C4-2B (cell line): Measurements from ENCODE around the gene SNPH.
A peak's percentile ranks its signal among the peaks of the same experiment; 100 is the strongest.

Experiments
- H3K27ac ChIP-seq: fragments of 450-650 bp; 2 replicates; pipeline ENCODE4 v1.5.1; 2017
- ZFX ChIP-seq: fragments of 450-650 bp; IDR thresholded peaks from 2 replicates; pipeline ENCODE4 v1.6.1; 2017
- TF ChIP-seq, protein P1 (sequence below): fragments of 450-650 bp; conservative IDR thresholded peaks from 2 replicates; pipeline ENCODE4 v1.5.1; 2017; ENCODE audit warnings: mild to moderate bottlenecking

The SNPH gene

DNA sequence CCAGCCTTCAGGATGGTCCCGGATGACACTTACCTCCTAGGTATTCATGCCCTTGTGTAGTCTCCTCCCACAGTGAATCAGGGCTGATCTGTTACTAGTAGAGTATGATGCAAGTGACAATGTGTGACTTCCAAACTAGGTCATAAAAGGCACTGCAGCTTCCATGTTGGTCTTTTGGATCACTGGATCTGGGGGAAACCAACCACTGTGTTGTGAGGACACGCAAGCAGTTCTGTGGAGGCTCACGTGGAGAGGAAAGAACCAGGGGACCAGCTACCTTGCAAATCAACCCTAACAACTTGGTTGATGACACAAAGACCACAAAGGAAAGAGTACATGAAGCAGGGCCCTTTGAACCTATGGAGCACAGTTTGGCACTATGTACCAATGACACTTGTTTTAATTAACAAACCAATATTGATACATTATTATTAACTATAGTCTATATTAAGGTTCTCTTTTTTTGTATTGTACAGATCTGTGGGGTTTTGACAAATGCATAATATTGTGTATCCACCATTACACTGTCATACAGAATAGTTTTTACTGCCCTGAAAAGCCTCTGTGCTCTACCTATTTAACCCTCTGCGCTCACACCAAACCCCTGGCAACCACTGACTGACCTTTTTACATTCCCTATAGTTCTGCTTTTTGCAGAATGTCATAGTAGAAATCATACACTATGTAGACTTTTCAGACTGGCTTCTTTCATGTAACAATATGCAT lies 79.1 kb downstream of the SNPH start:
- TF ChIP-seq, protein P1, sequence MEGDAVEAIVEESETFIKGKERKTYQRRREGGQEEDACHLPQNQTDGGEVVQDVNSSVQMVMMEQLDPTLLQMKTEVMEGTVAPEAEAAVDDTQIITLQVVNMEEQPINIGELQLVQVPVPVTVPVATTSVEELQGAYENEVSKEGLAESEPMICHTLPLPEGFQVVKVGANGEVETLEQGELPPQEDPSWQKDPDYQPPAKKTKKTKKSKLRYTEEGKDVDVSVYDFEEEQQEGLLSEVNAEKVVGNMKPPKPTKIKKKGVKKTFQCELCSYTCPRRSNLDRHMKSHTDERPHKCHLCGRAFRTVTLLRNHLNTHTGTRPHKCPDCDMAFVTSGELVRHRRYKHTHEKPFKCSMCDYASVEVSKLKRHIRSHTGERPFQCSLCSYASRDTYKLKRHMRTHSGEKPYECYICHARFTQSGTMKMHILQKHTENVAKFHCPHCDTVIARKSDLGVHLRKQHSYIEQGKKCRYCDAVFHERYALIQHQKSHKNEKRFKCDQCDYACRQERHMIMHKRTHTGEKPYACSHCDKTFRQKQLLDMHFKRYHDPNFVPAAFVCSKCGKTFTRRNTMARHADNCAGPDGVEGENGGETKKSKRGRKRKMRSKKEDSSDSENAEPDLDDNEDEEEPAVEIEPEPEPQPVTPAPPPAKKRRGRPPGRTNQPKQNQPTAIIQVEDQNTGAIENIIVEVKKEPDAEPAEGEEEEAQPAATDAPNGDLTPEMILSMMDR = no peak
- no peak for TF ChIP-seq ZFX
- H3K27ac ChIP-seq = 0 out of 2 replicates have a peak overlapping the region, but pooled peaks have one; percentile 23

DNA sequence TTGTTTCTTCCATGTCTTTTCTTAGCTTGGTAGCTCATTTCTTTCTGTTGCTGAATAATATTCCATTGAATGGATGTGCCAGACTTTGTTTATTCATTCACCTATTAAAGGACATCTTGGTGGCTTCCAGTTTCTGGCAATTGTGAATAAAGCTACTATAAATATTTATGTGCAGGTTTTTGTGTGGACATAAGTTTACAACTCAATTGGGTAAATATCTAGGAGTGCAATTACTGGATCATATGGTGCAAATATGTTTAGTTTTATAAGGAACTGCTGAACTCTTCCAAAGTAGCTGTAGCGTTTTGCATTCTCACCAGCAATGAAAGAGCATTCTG lies 79.6 kb downstream of the SNPH start:
- H3K27ac ChIP-seq = no peak overlapping the region
- TF ChIP-seq ZFX = no peak
- TF ChIP-seq, protein P1 = no peak

DNA sequence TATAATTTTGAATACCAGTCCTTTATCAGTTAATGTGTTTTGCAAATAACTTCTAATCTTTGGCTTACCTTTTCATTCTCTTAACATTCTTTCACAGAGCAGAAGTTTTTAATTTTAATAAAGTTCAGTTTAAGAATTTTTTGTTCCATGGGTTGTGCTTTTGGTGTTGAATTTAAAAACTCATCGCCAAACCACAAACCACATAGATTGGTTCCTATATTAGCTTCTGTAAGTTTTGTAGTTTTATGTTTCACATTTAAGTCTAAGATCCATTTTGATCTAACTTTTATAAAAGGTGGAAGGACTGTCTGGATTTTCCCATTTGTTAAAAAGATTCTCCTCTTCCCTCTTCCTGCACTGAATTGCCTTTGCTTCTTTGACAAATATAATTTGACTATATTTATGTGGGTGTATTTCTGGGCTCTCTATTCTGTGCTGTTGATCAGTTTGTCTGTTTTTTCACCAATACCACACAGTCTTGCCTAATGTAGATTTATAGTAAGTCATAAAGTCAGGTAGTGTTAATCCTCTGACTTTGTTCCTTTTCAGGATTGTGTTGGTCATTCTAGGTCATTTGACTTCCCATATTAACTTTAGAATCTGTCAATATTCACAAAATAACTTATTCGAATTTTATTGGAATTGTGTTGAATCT lies 80.3 kb downstream of the SNPH start:
- TF ChIP-seq, protein P1 = no peak
- TF ChIP-seq ZFX = no peak

DNA sequence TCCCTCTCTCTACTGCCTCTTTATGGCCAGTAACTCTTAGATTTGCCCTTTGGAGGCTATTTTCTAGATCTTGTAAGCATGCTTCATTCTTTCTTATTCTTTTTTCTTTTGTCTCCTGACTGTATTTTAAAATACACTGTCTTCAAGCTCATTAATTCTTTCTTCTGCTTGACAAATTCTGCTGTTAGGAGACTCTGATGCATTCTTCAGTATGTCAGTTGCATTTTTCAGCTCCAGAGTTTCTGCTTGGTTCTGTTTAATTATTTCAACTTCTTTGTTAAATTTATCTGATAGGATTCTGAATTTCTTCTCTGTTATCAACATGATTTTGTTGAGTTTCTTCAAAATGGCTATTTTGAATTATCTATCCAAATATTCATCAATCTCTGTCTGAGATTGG lies 87.9 kb downstream of the SNPH start:
- no peak overlapping the region for H3K27ac ChIP-seq
- no peak for TF ChIP-seq ZFX

More for the DNA sequence above, 80.3 kb downstream of the SNPH start:
- H3K27ac ChIP-seq = no peak overlapping the region

DNA sequence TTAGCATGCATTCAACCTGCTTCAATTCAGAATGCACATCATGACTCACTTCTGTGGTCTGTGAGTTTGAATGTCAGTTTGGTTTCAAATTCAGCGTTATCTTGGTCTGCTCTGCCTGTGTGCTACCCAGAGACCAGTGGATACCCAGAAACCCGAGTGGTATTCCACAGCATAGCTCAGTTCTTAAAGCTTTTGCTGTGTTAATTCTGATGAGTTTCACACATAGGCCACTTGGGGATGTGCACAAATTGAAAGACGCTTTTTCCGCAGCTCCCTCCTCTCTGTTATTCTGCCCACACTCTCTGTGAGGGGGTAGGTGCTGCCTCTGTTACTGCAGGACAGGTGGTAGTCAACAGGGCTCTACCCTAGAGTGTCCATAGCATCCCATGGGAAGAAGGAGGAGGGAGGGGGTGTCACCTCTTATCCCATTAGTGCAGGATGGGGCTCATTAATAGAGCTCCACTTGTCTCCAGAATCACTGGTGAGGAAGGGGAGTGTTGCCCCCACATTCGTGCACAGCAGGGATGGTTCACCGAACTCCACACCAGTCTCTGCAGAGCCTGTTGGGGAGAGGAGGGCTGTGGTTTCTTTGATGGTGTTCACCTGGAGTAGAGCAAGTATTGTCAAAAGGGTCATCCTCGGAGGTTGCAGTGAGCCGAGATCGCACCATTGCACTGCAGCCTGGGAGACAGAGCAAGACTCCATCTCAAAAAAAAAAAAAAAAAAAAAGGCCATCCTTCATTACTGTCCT lies 92.0 kb downstream of the SNPH start:
- no peak for TF ChIP-seq ZFX
- TF ChIP-seq, protein P1 = no peak
- no peak overlapping the region for H3K27ac ChIP-seq
